Liver (tissue), 3 donors: ENCODE measurements around the gene GALR2.

Experiments
- CTCF ChIP-seq: fragments of 150-350 bp; IDR thresholded peaks from 2 replicates; pipeline ENCODE4 v1.5.1; 2017; ENCODE audit warnings: improper control_type of control experiment, low read depth, low read length; ENCODE audit not compliant: missing input control
- FOXA1 ChIP-seq: IDR thresholded peaks from 2 replicates; pipeline ENCODE4 v1.6.1; 2016; ENCODE audit warnings: antibody characterized with exemption
- GABPA ChIP-seq, 2 donors: IDR thresholded peaks in 1 of 2; conservative IDR thresholded peaks in 1 of 2; 2 replicates each; pipeline ENCODE4 v1.6.1; 2016; ENCODE audit warnings: antibody characterized with exemption in 2 of 2, mild to moderate bottlenecking in 1 of 2, moderate library complexity in 1 of 2
- JUND ChIP-seq, 2 donors: IDR thresholded peaks; 2 replicates each; pipeline ENCODE4 v1.6.1; 2016; ENCODE audit warnings: antibody characterized with exemption in 2 of 2
- RAD21 ChIP-seq, 2 donors: IDR thresholded peaks; 2 replicates each; pipeline ENCODE4 v1.6.1; 2016; ENCODE audit warnings: antibody characterized with exemption in 2 of 2, mild to moderate bottlenecking in 2 of 2
- RXRA ChIP-seq, 2 donors: IDR thresholded peaks; 2 replicates each; pipeline ENCODE4 v1.6.1; 2017 to 2018; ENCODE audit warnings: antibody characterized with exemption in 2 of 2, mild to moderate bottlenecking in 1 of 2
- SP1 ChIP-seq: IDR thresholded peaks from 2 replicates; pipeline ENCODE4 v1.6.1; 2018; ENCODE audit warnings: antibody characterized with exemption, mild to moderate bottlenecking
- TAF1 ChIP-seq: conservative IDR thresholded peaks from 2 replicates; pipeline ENCODE4 v1.6.1; 2016; ENCODE audit warnings: antibody characterized with exemption, mild to moderate bottlenecking
- YY1 ChIP-seq: IDR thresholded peaks from 2 replicates; pipeline ENCODE4 v1.6.1; 2016; ENCODE audit warnings: antibody characterized with exemption, mild to moderate bottlenecking
- TF ChIP-seq, protein P1 (sequence below): IDR thresholded peaks from 2 replicates; pipeline ENCODE4 v1.6.1; 2016; ENCODE audit warnings: antibody characterized with exemption, mild to moderate bottlenecking
- TF ChIP-seq, protein P2 (sequence below): IDR thresholded peaks from 2 replicates; pipeline ENCODE4 v1.6.1; 2016; ENCODE audit warnings: antibody characterized with exemption
- donor health status: healthy.
- donor health status: healthy.

DNA sequence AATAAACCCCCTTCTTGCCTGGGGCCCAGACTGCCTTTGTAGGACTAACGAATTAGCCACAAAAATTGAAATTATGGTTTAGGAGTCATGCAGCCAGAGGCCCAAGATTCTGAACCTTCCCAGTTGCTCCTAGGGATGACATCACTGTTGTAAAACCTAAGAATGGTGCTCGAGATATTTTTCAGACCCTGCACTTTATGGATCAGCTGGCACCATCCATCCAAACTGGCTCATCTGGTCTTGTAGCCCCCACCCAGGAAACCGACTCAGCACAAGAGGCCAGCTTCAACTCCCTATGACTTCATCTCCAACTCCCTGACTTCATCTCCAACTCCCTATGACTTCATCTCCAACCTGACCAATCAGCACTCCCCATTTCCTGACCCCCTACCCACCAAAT lies 36.5 kb upstream of the GALR2 start:
- TF ChIP-seq CTCF (no peak), GABPA (IDR thresholded peaks at IDR 0.05 in 1 of 2, conservative IDR thresholded peaks at IDR 0.05 in 1 of 2) (no peak), RAD21 (IDR thresholded peaks at IDR 0.05) (no peak), YY1 (no peak), JUND (IDR thresholded peaks at IDR 0.05) (no peak), TAF1 (no peak), SP1 (no peak), FOXA1 (no peak), RXRA (IDR thresholded peaks at IDR 0.05) (no peak)
- TF ChIP-seq, protein P1, sequence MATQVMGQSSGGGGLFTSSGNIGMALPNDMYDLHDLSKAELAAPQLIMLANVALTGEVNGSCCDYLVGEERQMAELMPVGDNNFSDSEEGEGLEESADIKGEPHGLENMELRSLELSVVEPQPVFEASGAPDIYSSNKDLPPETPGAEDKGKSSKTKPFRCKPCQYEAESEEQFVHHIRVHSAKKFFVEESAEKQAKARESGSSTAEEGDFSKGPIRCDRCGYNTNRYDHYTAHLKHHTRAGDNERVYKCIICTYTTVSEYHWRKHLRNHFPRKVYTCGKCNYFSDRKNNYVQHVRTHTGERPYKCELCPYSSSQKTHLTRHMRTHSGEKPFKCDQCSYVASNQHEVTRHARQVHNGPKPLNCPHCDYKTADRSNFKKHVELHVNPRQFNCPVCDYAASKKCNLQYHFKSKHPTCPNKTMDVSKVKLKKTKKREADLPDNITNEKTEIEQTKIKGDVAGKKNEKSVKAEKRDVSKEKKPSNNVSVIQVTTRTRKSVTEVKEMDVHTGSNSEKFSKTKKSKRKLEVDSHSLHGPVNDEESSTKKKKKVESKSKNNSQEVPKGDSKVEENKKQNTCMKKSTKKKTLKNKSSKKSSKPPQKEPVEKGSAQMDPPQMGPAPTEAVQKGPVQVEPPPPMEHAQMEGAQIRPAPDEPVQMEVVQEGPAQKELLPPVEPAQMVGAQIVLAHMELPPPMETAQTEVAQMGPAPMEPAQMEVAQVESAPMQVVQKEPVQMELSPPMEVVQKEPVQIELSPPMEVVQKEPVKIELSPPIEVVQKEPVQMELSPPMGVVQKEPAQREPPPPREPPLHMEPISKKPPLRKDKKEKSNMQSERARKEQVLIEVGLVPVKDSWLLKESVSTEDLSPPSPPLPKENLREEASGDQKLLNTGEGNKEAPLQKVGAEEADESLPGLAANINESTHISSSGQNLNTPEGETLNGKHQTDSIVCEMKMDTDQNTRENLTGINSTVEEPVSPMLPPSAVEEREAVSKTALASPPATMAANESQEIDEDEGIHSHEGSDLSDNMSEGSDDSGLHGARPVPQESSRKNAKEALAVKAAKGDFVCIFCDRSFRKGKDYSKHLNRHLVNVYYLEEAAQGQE = no peak
- TF ChIP-seq, protein P2, sequence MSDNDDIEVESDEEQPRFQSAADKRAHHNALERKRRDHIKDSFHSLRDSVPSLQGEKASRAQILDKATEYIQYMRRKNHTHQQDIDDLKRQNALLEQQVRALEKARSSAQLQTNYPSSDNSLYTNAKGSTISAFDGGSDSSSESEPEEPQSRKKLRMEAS = no peak
